GM18508 (cell line): Measurements from ENCODE around the gene DGCR6L.
"Not testable (repeated sequence)": the region's sequence is repeated elsewhere in the genome, so short reads cannot be mapped to it uniquely, and the experiment has no call there.

ENCODE experiments used
- ATAC-seq: cut with Tn5 transposase; IDR thresholded peaks from one replicate; pipeline ENCODE4 v1.9.1; 2021; ENCODE audit warnings: moderate number of reproducible peaks; ENCODE audit not compliant: insufficient read depth, unreplicated experiment

DGCR6L gene

GRCh38 chr22:20328569-20328930 is 8.7 kb upstream of the DGCR6L start:
- not testable (repeated sequence) for ATAC-seq

GRCh38 chr22:20325996-20326395 is 6.1 kb upstream of the DGCR6L start:
- not testable (repeated sequence) for ATAC-seq

- no peak for ATAC-seq
Measured at GRCh38 chr22:20324139-20324516, 4.3 kb upstream of the DGCR6L start.

- not testable (repeated sequence) for ATAC-seq
Measured at GRCh38 chr22:20321552-20322211, 1.8 kb upstream of the DGCR6L start.

- not testable (repeated sequence) for ATAC-seq
Measured at GRCh38 chr22:20320659-20321551, 1.0 kb upstream of the DGCR6L start.

GRCh38 chr22:20319041-20319744 is 667 bp downstream of the DGCR6L start:
- no peak for ATAC-seq

GRCh38 chr22:20318043-20318688 is 1.7 kb downstream of the DGCR6L start:
- ATAC-seq, result not testable (repeated sequence)

- not testable (repeated sequence) for ATAC-seq
Measured at GRCh38 chr22:20317402-20318042, 2.3 kb downstream of the DGCR6L start.

GRCh38 chr22:20316844-20317401 is 2.9 kb downstream of the DGCR6L start:
- ATAC-seq, result no peak

- no peak for ATAC-seq
Measured at GRCh38 chr22:20316217-20316843, 3.5 kb downstream of the DGCR6L start.

GRCh38 chr22:20315337-20316216 is 4.3 kb downstream of the DGCR6L start:
- ATAC-seq, result no peak

- ATAC-seq, result not testable (repeated sequence)
Measured at GRCh38 chr22:20314741-20315336, 5.0 kb downstream of the DGCR6L start.

GRCh38 chr22:20314206-20314605 is 5.7 kb downstream of the DGCR6L start:
- ATAC-seq, result not testable (repeated sequence)

- not testable (repeated sequence) for ATAC-seq
Measured at GRCh38 chr22:20313306-20314077, 6.4 kb downstream of the DGCR6L start.

GRCh38 chr22:20312396-20313191 is 7.3 kb downstream of the DGCR6L start:
- no peak for ATAC-seq
